Pericardium fibroblast (primary cell): ENCODE results near the gene DSG4. TPM values are rescaled to one million over a fixed set of nuclear protein-coding genes. Genes with fewer than 3 reads are reported as not detected.

Experiments used
- total RNA-seq: library from RNA; depleted of rRNA; stranded (reverse); fragments of >200 nt; gene quantifications from 2 replicates; pipeline ENCODE4 v1.2.3, GENCODE V29; 2015

Gene DSG4, protein sequence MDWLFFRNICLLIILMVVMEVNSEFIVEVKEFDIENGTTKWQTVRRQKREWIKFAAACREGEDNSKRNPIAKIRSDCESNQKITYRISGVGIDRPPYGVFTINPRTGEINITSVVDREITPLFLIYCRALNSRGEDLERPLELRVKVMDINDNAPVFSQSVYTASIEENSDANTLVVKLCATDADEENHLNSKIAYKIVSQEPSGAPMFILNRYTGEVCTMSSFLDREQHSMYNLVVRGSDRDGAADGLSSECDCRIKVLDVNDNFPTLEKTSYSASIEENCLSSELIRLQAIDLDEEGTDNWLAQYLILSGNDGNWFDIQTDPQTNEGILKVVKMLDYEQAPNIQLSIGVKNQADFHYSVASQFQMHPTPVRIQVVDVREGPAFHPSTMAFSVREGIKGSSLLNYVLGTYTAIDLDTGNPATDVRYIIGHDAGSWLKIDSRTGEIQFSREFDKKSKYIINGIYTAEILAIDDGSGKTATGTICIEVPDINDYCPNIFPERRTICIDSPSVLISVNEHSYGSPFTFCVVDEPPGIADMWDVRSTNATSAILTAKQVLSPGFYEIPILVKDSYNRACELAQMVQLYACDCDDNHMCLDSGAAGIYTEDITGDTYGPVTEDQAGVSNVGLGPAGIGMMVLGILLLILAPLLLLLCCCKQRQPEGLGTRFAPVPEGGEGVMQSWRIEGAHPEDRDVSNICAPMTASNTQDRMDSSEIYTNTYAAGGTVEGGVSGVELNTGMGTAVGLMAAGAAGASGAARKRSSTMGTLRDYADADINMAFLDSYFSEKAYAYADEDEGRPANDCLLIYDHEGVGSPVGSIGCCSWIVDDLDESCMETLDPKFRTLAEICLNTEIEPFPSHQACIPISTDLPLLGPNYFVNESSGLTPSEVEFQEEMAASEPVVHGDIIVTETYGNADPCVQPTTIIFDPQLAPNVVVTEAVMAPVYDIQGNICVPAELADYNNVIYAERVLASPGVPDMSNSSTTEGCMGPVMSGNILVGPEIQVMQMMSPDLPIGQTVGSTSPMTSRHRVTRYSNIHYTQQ
- total RNA-seq = not detected in 2 replicates

GRCh38 chr18:31376477-31376876, at the start of gene DSG4:
TSS of gene DSG4 (plus strand) at chr18:31376777. CDS start at chr18:31376912, 135 bp downstream.

GRCh38 chr18:31447530-31448191, 71.1 kb downstream of the DSG4 start, which contains the start of gene DSG3:
TSS of gene DSG3 (plus strand) at chr18:31447741. CDS start at chr18:31447878, 137 bp downstream.

Other genes with a start within 250 kb of the DSG4 start
- gene DSC1, start 213.9 kb upstream of the DSG4 start, total RNA-seq = under 0.01 TPM in 1 of 2 replicates, not detected in the other
- gene DSG1, start 58.6 kb upstream of the DSG4 start, total RNA-seq = not detected in 2 replicates
- gene DSG3, start 71.0 kb downstream of the DSG4 start, total RNA-seq = not detected in 2 replicates
- 1.4 and 10.0 TPM in 2 replicates for gene DSG2, start 121.4 kb downstream of the DSG4 start, total RNA-seq
- not detected in 2 replicates for gene TTR, start 215.1 kb downstream of the DSG4 start, total RNA-seq